ENCODE data around the gene ZNF362. TPM values are rescaled to one million over a fixed set of nuclear protein-coding genes. Genes with fewer than 3 reads are reported as not detected.

Gene ZNF362
- polyA plus RNA-seq, 3 donors: 47.4 to 53.7 (median 50.4) TPM

DNA sequence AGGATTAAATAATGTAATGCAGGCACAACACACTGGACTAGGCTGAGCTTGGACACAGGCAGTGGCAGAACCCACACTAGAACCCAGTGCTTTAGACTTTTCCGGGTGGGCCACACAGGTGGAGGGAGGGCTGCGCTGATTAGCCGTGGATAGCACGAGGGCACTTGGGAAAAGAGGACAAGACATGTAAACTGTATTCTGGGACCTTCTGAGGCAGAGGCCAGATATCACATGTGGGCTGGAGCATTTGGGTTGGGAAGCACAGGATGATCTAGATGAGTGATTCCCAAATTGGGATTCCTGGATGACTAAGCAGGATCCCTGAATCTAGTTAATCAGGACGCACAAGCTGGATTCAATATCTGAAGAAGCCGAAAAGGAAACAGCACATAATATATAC lies 84.9 kb downstream of the ZNF362 start:
- DNase-seq (ENCODE audit: low read depth in 3 of 3, low spot score in 2 of 3): no peak

DNA sequence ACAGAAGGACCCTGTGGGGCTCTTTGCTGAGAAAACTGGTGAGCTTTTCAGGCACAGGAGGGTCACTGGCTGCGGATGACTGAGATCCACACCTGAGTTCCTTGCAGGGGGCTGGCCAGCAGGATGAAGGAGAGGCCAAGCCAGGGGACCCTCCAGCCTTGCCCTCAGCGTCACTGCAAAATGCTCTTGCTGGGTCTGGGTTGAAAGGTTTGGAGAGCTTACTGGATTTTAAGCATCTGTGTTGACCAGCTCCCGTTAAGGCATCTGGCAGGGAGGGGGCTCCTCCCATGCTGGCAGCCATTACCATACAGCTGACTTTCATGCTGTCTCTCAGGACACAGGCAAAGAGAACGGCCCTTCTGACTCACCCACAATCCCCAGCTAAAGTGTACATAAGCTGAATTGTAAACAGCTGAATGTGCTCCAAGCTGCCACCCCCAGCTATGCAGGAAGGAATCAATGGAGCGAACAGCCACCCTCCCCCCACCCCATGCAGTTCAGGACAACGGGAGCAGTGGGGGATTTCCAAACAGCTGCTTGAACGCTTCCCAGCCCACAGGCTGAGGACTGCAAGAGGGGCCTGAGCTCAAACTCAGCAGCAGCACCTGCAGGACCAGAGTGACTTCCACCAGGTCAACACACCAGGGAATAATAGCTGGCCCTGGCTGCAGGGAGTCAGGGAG lies 85.9 kb downstream of the ZNF362 start:
- DNase-seq (ENCODE audit: low read depth in 3 of 3, low spot score in 2 of 3): no peak

DNA sequence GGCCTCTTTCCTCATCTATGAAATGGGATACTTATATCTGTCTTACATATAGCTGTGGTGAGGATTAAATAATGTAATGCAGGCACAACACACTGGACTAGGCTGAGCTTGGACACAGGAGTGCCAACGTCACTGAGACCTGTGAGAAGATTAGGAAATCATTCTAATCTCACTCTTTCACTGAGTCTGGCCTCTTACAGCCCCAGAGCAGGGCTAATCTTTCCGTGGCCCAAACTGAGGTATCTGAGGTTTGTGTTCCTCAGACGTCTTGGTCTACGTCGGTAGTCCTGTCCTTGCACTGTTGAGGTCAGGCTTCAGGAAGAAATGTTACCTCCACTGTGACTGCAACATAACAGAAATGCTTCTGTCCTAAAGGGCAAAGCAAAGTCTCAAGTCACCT lies 87.2 kb downstream of the ZNF362 start:
- DNase-seq (ENCODE audit: low read depth in 3 of 3, low spot score in 2 of 3): no peak

DNA sequence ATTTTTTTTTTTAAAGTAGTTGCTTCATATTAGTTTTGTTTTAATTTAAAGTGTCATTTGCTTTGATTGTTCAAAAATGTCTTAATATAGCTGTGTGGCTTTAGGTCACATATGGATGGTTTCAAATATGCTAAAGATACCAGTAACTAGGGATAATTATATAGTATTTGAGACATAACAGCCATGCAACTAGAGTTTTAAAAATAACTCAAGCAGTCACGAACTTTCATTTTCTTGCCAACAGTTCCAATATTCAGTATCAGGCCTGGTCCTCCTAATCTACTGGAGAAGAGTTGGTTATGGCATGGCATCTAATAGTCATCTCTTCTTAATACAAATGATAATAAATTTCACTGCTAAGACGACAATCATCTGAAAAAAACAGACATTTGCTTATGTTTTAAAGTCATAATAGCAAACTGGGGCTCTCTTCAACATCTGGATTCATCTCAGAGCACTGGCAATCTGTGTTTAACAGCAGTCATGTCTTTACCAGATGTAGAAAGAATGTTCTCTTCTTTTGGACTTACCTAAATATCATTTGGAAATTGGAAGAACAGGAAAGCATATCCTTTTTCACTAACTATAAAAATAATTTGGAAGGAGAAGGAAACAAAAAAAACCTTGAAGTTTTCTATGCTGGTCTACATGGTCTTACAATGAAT lies 88.7 kb downstream of the ZNF362 start:
- DNase-seq (ENCODE audit: low read depth in 3 of 3, low spot score in 2 of 3): no peak

DNA sequence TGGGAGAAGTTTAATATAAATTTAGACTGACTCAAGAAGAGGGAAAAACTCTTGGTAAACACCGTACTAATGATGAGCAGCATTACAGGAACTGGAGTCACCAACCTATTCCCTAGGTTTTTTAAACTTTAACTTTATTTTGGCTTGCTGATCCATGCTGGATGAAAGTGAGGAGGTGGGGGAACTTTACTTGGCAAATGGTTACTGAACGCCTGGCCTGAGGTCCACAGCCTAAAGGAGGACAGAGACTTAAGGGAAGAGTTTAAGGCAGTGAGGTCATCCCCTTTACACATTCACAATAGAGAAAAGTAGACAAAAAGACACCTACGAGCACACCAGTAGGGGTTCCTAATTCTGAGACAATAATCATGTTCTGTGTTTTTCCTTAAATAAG lies 90.2 kb downstream of the ZNF362 start:
- DNase-seq (ENCODE audit: low read depth in 3 of 3, low spot score in 2 of 3): no peak

DNA sequence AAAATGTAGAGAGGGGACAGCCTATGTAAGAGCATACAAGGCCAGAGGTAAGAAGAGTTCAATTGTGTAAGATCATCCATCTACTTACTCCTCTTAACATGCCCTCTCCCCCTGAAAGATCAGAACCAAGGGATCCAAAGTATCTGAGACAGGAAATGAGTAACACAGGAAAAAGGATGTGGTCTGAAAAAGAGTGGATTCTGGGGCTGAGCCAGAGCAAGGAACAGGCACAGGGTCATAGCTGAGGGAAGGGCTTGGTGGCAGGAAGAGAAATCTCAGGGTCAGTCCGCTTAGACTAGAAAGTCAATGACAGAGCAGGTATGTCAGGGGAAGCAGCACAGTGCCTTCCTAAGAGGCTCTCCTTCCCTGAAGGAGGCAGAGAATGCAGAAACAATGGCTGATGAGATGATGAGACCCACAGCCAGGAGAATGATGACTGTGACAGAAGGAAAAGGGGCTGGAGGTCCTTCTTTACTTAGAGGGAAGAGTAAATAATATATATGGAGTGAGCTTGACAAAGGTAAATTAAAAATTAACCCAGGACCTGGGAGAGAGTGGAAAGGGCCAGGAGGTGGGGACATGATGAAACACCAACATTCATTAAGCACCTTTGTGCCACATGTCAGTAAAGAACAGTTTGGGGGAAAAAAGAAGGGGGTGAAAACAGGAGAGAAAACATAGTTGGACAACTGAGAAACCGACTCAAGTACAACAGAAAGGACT lies 90.8 kb downstream of the ZNF362 start:
- DNase-seq (ENCODE audit: low read depth in 3 of 3, low spot score in 2 of 3): no peak

DNA sequence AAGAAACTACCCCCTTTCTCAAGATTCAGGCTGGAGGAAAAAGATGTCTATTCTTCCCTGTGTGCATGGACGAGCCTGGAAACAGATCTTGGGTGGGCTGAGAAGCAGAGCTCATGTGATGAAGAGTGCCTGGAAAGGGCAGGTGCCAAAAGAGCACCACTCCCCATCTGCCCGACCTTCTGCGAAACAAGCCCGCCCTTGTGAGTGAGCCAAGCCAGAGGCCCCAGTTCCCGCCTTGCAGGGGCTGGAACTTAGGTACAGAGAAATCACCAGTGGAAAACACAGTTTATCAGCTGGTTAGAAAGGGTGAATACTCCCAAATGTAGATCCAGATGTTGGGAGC lies 91.3 kb downstream of the ZNF362 start:
- no peak for DNase-seq (ENCODE audit: low read depth in 3 of 3, low spot score in 2 of 3)

DNA sequence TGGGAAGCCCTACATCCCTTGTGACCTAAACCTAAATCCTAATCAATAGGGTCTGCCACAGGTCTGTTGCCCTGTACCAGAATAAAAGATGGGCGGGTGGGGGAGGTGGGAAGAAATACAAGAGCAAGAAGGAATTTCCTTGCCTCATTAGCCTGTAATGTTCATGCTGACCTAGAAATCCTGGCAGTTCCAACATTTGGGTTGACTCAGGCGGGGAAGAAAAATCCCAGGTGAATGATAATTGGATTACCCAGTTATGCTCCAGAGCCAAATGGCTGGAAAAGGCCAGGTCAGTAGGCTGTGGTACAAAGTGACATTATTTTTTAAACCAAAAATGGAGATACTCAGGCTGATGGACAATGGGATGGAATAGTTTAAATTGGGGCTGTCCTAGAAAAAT lies 91.9 kb downstream of the ZNF362 start:
- no peak for DNase-seq (ENCODE audit: low read depth in 3 of 3, low spot score in 2 of 3)

DNA sequence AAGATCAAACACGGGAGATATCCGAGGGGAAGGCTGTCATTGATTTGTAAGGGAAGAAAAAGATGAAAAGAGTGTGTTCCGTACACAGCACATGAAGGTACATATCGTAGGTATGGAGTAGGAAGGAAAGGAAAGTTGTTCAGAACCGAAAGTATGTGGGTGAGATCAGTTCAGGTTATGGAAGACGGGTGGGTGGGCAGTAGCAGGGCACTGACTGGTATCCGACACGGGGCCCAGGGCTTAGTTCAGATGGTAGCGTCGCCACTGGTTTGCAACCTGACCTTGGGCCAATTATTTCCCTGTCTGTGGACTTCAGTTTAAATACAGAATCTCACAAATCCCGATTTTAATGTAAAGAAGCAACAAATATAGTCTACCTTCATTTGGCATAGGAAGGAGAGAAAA lies 92.4 kb downstream of the ZNF362 start:
- DNase-seq (ENCODE audit: low read depth in 3 of 3, low spot score in 2 of 3): no peak

DNA sequence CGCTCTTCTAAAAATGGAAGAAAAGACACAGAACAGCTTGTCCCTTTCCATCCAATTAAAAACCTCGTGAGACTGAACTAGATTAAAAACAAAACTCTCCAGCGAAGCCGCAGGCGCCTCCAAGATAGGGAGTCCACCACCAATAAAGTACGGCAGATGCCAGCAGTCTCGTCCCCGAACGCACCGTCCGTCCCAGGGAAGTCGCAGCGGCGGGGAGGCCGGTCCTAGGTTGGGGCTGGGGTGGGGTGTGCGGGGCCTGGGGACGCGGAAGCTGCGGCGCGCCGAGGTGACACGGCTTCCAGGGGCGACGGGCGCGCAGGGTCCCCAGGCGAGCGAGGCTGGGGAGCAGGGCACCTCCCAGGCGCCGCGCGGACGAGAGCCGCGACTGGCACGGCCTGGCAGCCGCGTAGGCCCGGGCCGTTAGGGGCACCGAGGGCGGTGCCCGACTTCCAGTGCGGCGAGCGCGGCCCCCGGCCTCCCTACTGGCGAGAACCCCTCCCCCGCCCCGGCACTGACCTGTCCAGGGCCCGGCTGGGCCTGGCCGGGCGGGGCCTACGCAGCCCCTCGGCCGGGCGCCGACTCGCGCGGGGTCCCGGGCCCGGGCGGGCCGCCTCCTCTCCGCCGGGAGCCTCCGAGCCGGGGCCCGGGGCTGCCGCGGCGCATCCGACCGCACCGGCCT lies 92.9 kb downstream of the ZNF362 start:
- no peak for DNase-seq (ENCODE audit: low read depth in 3 of 3, low spot score in 2 of 3)

DNA sequence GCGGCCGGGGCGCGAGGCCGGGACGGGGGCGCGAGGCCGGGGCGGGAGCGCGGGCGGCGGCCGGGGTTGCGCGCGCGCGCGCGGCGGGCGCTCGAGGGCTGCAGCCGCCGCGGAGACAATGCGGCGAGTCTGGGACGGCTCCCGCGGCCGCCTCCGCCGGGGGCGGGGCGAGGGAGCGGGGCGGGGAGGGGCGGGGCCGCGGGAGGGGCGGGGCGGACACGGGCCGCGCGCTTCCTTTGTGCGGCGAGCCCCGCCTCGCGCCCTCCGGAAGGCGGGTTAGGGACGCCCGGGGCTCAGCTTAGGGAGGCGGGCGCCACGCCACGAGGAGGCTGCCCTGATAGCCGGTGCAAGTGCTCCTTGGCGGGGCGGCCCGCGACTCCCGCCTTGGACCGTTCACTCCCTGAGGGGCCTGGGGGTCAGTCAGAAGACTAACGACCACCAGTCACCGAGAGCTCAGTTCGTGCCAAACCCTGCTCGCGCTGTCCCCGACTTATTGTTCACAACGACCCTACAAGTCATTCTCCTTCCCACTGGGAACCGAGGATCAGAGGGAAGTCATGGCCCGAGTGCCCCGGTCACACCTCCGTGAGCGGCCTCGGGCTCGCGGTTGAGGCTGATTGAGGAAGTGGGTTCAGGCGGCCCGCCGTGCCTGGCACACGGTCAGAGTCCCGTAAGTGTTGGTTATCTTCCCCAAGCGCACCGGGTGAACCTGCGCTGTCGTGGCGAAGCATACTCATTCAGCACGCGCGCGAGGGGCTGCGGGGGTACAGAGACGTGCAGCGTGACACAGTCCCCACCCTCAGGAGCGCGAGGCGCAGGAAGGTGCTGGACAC lies 93.7 kb downstream of the ZNF362 start:
- no peak for DNase-seq (ENCODE audit: low read depth in 3 of 3, low spot score in 2 of 3)

Other genes with a start within 250 kb of the ZNF362 start
- 100 to 1,000 TPM; 198 to 213 (median 208) TPM for gene AK2, start 219.6 kb upstream of the ZNF362 start, polyA plus RNA-seq (ENCODE audit: insufficient read length in 3 of 3)
- gene AZIN2, start 175.3 kb upstream of the ZNF362 start, polyA plus RNA-seq (ENCODE audit: insufficient read length in 3 of 3): 1 to 10 TPM; 5.2 to 7.6 (median 5.5) TPM
- 1 to 10 TPM; 6.2 to 6.7 (median 6.4) TPM for gene TRIM62, start 74.4 kb upstream of the ZNF362 start, polyA plus RNA-seq (ENCODE audit: insufficient read length in 3 of 3)
- not detected for gene A3GALT2, start 64.6 kb downstream of the ZNF362 start, polyA plus RNA-seq (ENCODE audit: insufficient read length in 3 of 3)
- 100 to 1,000 TPM; 102 to 107 (median 105) TPM for gene PHC2, start 174.6 kb downstream of the ZNF362 start, polyA plus RNA-seq (ENCODE audit: insufficient read length in 3 of 3)
- 1 to 10 TPM; 5.1 to 6.0 (median 5.6) TPM for gene ZSCAN20, start 216.2 kb downstream of the ZNF362 start, polyA plus RNA-seq (ENCODE audit: insufficient read length in 3 of 3)

Measured in right renal cortex interstitium (tissue), 3 donors.